ENCODE measurements around the gene IL20RA. TPM values are rescaled to one million over a fixed set of nuclear protein-coding genes. Genes with fewer than 3 reads are reported as not detected.
A peak's percentile ranks its signal among the peaks of the same experiment; 100 is the strongest.

IL20RA gene
- total and polyA plus RNA-seq, 9 donors = 2.2 to 19.3 (median 5.8) TPM

DNA sequence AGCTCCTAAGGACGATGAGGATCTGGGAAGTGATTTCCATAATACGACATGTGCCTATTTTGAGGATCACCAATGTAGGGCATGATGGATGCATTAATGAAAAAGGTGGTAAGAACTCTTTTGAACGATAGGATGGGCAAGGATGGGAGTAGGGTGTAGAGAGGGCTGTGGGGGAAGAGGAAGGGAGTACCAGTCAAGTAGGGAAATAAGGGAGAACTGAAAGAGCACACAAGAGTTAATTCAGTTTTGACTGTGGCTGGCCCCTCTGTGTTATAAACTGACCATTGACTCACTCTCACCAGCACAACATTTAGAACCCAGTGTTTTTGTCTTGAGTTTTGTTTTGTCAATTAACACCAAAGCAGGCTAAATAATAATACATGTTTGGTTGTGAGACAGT is 89.6 kb downstream of the IL20RA start:
- H3K27ac ChIP-seq = no peak overlapping the region
- no peaks in the 10 kb centered on the region for H3K9me3 ChIP-seq
- no peak for DNase-seq
- TF ChIP-seq, protein P1, sequence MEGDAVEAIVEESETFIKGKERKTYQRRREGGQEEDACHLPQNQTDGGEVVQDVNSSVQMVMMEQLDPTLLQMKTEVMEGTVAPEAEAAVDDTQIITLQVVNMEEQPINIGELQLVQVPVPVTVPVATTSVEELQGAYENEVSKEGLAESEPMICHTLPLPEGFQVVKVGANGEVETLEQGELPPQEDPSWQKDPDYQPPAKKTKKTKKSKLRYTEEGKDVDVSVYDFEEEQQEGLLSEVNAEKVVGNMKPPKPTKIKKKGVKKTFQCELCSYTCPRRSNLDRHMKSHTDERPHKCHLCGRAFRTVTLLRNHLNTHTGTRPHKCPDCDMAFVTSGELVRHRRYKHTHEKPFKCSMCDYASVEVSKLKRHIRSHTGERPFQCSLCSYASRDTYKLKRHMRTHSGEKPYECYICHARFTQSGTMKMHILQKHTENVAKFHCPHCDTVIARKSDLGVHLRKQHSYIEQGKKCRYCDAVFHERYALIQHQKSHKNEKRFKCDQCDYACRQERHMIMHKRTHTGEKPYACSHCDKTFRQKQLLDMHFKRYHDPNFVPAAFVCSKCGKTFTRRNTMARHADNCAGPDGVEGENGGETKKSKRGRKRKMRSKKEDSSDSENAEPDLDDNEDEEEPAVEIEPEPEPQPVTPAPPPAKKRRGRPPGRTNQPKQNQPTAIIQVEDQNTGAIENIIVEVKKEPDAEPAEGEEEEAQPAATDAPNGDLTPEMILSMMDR (IDR thresholded peaks at IDR 0.05) = no peak
- TF ChIP-seq EP300 (IDR thresholded peaks at IDR 0.05) (no peak), POLR2A (IDR thresholded peaks at IDR 0.05) (no peak)
- intact Hi-C loops (cut with DNase I) = no loop called here
- no peaks in the 10 kb centered on the region for H3K36me3 ChIP-seq
- 81 to 89% (median 88%) methylated on average over 3 of the region's 3 CpGs for WGBS, 3 donors
- no peaks in the 10 kb centered on the region for H3K27me3 ChIP-seq
- no peak overlapping the region for H3K4me3 ChIP-seq
- H3K4me1 ChIP-seq (ENCODE audit: insufficient read depth) = no peaks in the 10 kb centered on the region

- H3K36me3 ChIP-seq = no peaks in the 10 kb centered on the region
- no peaks in the 10 kb centered on the region for H3K4me1 ChIP-seq (ENCODE audit: insufficient read depth)
- no peak overlapping the region for H3K4me3 ChIP-seq
- H3K27ac ChIP-seq = no peak overlapping the region
- 56 to 62% (median 57%) methylated on average over 7 of the region's 7 CpGs for WGBS, 3 donors
- TF ChIP-seq EP300 (IDR thresholded peaks at IDR 0.05) (no peak), POLR2A (IDR thresholded peaks at IDR 0.05) (no peak)
- TF ChIP-seq, protein P1 (IDR thresholded peaks at IDR 0.05) = no peak
- intact Hi-C loops (cut with DNase I) = no loop called here
- H3K9me3 ChIP-seq = no peaks in the 10 kb centered on the region
- peak in 1 of 5 donors; percentile 18 for DNase-seq
- no peaks in the 10 kb centered on the region for H3K27me3 ChIP-seq
Observed at GRCh38 chr6:136952714-136953260, 92.0 kb downstream of the IL20RA start.

DNA sequence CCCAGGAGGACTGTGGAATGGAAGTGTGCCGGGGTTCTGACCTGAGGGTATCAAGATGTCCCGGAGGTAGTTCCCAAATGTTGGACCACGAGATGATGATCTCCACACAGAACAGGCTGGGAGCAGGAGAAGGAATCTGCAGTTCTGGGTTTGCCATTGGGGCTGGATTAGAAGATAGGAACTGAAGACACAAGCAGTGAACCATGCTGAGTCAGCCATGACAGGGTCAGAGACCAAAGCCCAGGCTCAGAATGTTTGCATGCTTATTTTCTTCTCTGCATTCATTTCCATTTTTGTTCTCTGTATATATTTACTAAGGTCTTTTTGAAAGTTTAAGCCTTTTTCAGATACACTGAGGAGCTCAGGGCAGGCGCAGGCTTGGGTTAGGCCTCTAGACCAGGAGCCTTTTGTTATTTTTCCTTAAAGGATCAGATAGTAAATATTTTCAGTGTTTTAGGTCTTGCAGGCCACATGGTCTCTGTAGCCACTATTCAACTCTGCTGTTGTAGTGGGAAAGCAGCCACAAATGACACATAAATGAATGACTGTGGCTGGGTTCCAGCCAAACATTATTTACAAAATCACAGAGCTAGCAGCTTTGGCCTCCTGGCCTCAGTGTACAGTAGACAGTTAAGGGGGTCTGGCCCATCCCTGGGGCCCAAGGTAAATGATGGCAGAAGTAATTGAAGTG is 94.2 kb downstream of the IL20RA start:
- DNase-seq = no peak
- H3K27me3 ChIP-seq = no peaks in the 10 kb centered on the region
- H3K27ac ChIP-seq = no peak overlapping the region
- H3K4me3 ChIP-seq = no peak overlapping the region
- no peaks in the 10 kb centered on the region for H3K9me3 ChIP-seq
- TF ChIP-seq, protein P1 (IDR thresholded peaks at IDR 0.05) = no peak
- no peak for TF ChIP-seq POLR2A (IDR thresholded peaks at IDR 0.05)
- no peak for TF ChIP-seq EP300 (IDR thresholded peaks at IDR 0.05)
- H3K36me3 ChIP-seq = no peaks in the 10 kb centered on the region
- intact Hi-C loops (cut with DNase I) = no loop called here
- H3K4me1 ChIP-seq (ENCODE audit: insufficient read depth) = no peaks in the 10 kb centered on the region
- 80 to 90% (median 85%) methylated on average over 4 of the region's 4 CpGs for WGBS, 3 donors

Small RNAs within 50 kb of the gene (small RNA-seq; reads per million reads assigned to genes)
- gene RPL35AP3 = not detected

Other genes with a start within 250 kb of the IL20RA start
- gene PEX7, start 222.4 kb downstream of the IL20RA start, total RNA-seq = 1 to 10 TPM; 5.7 to 9.8 (median 6.7) TPM
- gene PEX7, start 222.4 kb downstream of the IL20RA start, polyA plus RNA-seq = 10 to 100 TPM in 1 of 2 donors, 1 to 10 TPM in 1; 7.2 to 13.8 TPM
- gene SLC35D3, start 122.7 kb downstream of the IL20RA start, total RNA-seq = not detected
- under 1 TPM in 1 of 2 donors, not detected in 1; 0.02 TPM for gene SLC35D3, start 122.7 kb downstream of the IL20RA start, polyA plus RNA-seq
- gene IL22RA2, start 128.7 kb upstream of the IL20RA start, total RNA-seq = not detected
- gene IL22RA2, start 128.7 kb upstream of the IL20RA start, polyA plus RNA-seq = not detected
- 10 to 100 TPM; 37.1 to 95.2 (median 52.5) TPM for gene IFNGR1, start 174.4 kb upstream of the IL20RA start, total RNA-seq
- gene IFNGR1, start 174.4 kb upstream of the IL20RA start, polyA plus RNA-seq = 10 to 100 TPM; 55.5 to 62.9 TPM

Data from ovary (tissue), 9 donors.